H9 (cell line): Measurements from ENCODE around the gene TRPM4. TPM values are rescaled to one million over a fixed set of nuclear protein-coding genes. Genes with fewer than 3 reads are reported as not detected.

Experiments
- DNase-seq: peaks from one replicate; pipeline ENCODE4 v3.0.0-alpha.2; 2017
- H2AFZ ChIP-seq: one replicate; pipeline ENCODE4 v1.6.1; 2013; ENCODE audit warnings: mild to moderate bottlenecking, low read length, control low read depth, moderate library complexity
- H2AK5ac ChIP-seq: 2 replicates; pipeline ENCODE4 v1.6.1; 2013; ENCODE audit warnings: low read length, control low read depth, mixed read lengths; ENCODE audit not compliant: insufficient read length
- H2BK120ac ChIP-seq: one replicate; pipeline ENCODE4 v1.6.1; 2013; ENCODE audit warnings: low read depth, mild to moderate bottlenecking, low read length, control low read depth, inconsistent platforms; ENCODE audit not compliant: poor library complexity, severe bottlenecking
- H2BK12ac ChIP-seq: 2 replicates; pipeline ENCODE4 v1.6.1; 2013; ENCODE audit warnings: low read length, control low read depth, mixed read lengths, low read depth; ENCODE audit not compliant: insufficient read length
- H2BK15ac ChIP-seq: 2 replicates; pipeline ENCODE4 v1.6.1; 2013; ENCODE audit warnings: low read depth, low read length, control low read depth
- H2BK20ac ChIP-seq: one replicate; pipeline ENCODE4 v1.6.1; 2013; ENCODE audit warnings: low read depth, mild to moderate bottlenecking, low read length, control low read depth, inconsistent platforms; ENCODE audit not compliant: poor library complexity, severe bottlenecking
- H2BK5ac ChIP-seq: 2 replicates; pipeline ENCODE4 v1.6.1; 2013; ENCODE audit warnings: low read length, control low read depth, mixed read lengths; ENCODE audit not compliant: insufficient read length
- H3K14ac ChIP-seq: 2 replicates; pipeline ENCODE4 v1.6.1; 2013; ENCODE audit warnings: low read length, control low read depth; ENCODE audit not compliant: insufficient read depth
- H3K18ac ChIP-seq: 2 replicates; pipeline ENCODE4 v1.6.1; 2013; ENCODE audit warnings: low read depth, mild to moderate bottlenecking, mixed read lengths, low read length, control low read depth; ENCODE audit not compliant: insufficient read length
- H3K23ac ChIP-seq: 2 replicates; pipeline ENCODE4 v1.6.1; 2013; ENCODE audit warnings: low read length, control low read depth, mixed read lengths, low read depth; ENCODE audit not compliant: insufficient read length
- H3K23me2 ChIP-seq: 2 replicates; pipeline ENCODE4 v1.6.1; 2013; ENCODE audit warnings: low read depth, mild to moderate bottlenecking, mixed read lengths, low read length, control low read depth; ENCODE audit not compliant: insufficient read length, poor library complexity, severe bottlenecking
- H3K27ac ChIP-seq: 2 replicates; pipeline ENCODE4 v1.5.1; 2013; ENCODE audit warnings: low read length, control low read depth, mixed read lengths, low read depth; ENCODE audit not compliant: insufficient read length
- H3K27me3 ChIP-seq: 2 replicates; pipeline ENCODE4 v1.6.1; 2013; ENCODE audit warnings: low read length, control low read depth, inconsistent platforms; ENCODE audit not compliant: insufficient read depth
- H3K4ac ChIP-seq: 2 replicates; pipeline ENCODE4 v1.6.1; 2013; ENCODE audit warnings: low read depth, mild to moderate bottlenecking, control low read depth, inconsistent platforms, low read length, moderate library complexity
- H3K4me1 ChIP-seq: 2 replicates; pipeline ENCODE4 v1.6.1; 2013; ENCODE audit warnings: low read length, control low read depth, inconsistent platforms; ENCODE audit not compliant: insufficient read depth
- H3K4me2 ChIP-seq: 2 replicates; pipeline ENCODE4 v1.6.1; 2013; ENCODE audit warnings: low read length, control low read depth, mixed read lengths; ENCODE audit not compliant: insufficient read length, insufficient read depth
- H3K56ac ChIP-seq: 2 replicates; pipeline ENCODE4 v1.6.1; 2013; ENCODE audit warnings: low read depth, mild to moderate bottlenecking, mixed read lengths, low read length, control low read depth; ENCODE audit not compliant: insufficient read length
- H3K79me1 ChIP-seq: 2 replicates; pipeline ENCODE4 v1.6.1; 2013; ENCODE audit warnings: low read depth, mild to moderate bottlenecking, moderate library complexity, low read length, control low read depth, inconsistent platforms; ENCODE audit not compliant: insufficient read depth, poor library complexity, severe bottlenecking
- H3K79me2 ChIP-seq: 2 replicates; pipeline ENCODE4 v1.6.1; 2013; ENCODE audit warnings: low read length, control low read depth, inconsistent platforms; ENCODE audit not compliant: insufficient read depth
- H3K9ac ChIP-seq: 2 replicates; pipeline ENCODE4 v1.6.1; 2013; ENCODE audit warnings: low read length, control low read depth, mixed read lengths; ENCODE audit not compliant: insufficient read length; ENCODE audit errors: extremely low read depth
- H3K9me3 ChIP-seq: one replicate; pipeline ENCODE4 v1.6.1; 2013; ENCODE audit warnings: low read depth, low read length, inconsistent platforms; ENCODE audit not compliant: control insufficient read depth
- H3T11ph ChIP-seq: one replicate; pipeline ENCODE4 v1.6.1; 2013; ENCODE audit warnings: mild to moderate bottlenecking, low read length, control low read depth, inconsistent platforms
- H4K20me1 ChIP-seq: one replicate; pipeline ENCODE4 v1.6.1; 2013; ENCODE audit not compliant: control insufficient read depth, insufficient read length, insufficient read depth
- H4K5ac ChIP-seq: 2 replicates; pipeline ENCODE4 v1.6.1; 2013; ENCODE audit warnings: low read depth, mild to moderate bottlenecking, mixed read lengths, low read length, control low read depth; ENCODE audit not compliant: insufficient read length
- H4K8ac ChIP-seq: replicated peaks from 2 replicates; pipeline ENCODE4 v1.6.1; 2013; ENCODE audit warnings: low read length, control low read depth, mixed read lengths, low read depth; ENCODE audit not compliant: insufficient read length
- H4K91ac ChIP-seq: 2 replicates; pipeline ENCODE4 v1.6.1; 2013; ENCODE audit warnings: low read depth, mild to moderate bottlenecking, moderate library complexity, mixed read lengths, low read length, control low read depth; ENCODE audit not compliant: insufficient read length
- H3K27ac Mint-ChIP-seq, 3 experiments: 2 replicates in 2 of 3; 3 replicates in 1 of 3; pipeline ENCODE4 v1.8.0; 2020 to 2021; ENCODE audit warnings: mixed read lengths in 3 of 3, mild to moderate bottlenecking in 1 of 3, moderate library complexity in 1 of 3
- H3K27me3 Mint-ChIP-seq: 2 replicates; pipeline ENCODE4 v1.8.0; 2021; ENCODE audit warnings: low read depth, mild to moderate bottlenecking, moderate library complexity, mixed read lengths
- H3K36me3 Mint-ChIP-seq, 3 experiments: 2 replicates in 2 of 3; 3 replicates in 1 of 3; pipeline ENCODE4 v1.8.0; 2020 to 2021; ENCODE audit warnings: low read depth in 3 of 3, mixed read lengths in 3 of 3; ENCODE audit not compliant: insufficient read depth in 1 of 3
- H3K4me1 Mint-ChIP-seq, 2 experiments: 2 replicates each; pipeline ENCODE4 v1.8.0; 2020; ENCODE audit warnings: mixed read lengths in 2 of 2
- H3K4me3 Mint-ChIP-seq, 2 experiments: 2 replicates in 1 of 2; 3 replicates in 1 of 2; pipeline ENCODE4 v1.8.0; 2020 to 2021; ENCODE audit warnings: mild to moderate bottlenecking in 2 of 2, mixed read lengths in 2 of 2, moderate library complexity in 1 of 2
- H3K9me3 Mint-ChIP-seq, 2 experiments: 2 replicates in 1 of 2; 3 replicates in 1 of 2; pipeline ENCODE4 v1.8.0; 2020; ENCODE audit warnings: mild to moderate bottlenecking in 2 of 2, mixed read lengths in 2 of 2, moderate library complexity in 1 of 2
- CTCF ChIP-seq: fragments of 200-600 bp; sonication (generic); conservative IDR thresholded peaks from 3 replicates; pipeline ENCODE4 v1.8.0; 2021; ENCODE audit warnings: antibody characterized with exemption, mild to moderate bottlenecking
- WGBS: extraction: QIAGEN DNeasy Blood & Tissue Kit; methylation state at CpG from one replicate; pipeline ENCODE4 v1.1.7; 2013; ENCODE audit warnings: missing lambda C conversion rate, low lambda C conversion rate, mixed read lengths; ENCODE audit not compliant: insufficient read length; ENCODE audit errors: extremely low coverage; 5-methylcytosine and 5-hydroxymethylcytosine counted together
- total RNA-seq: library from RNA; stranded (reverse); gene quantifications from 2 replicates; pipeline ENCODE4 v1.2.1, GENCODE V29; 2021

The TRPM4 gene
- total RNA-seq, 1 experiment from 2014 or later: 6.9 TPM

GRCh38 chr19:49247676-49248075 is 90.1 kb downstream of the TRPM4 start:
- H3K27ac Mint-ChIP-seq: no peak overlapping the region
- H2BK12ac ChIP-seq: no peak overlapping the region
- no peak overlapping the region for H4K5ac ChIP-seq
- H3K23ac ChIP-seq: no peak overlapping the region
- no peak overlapping the region for H2AFZ ChIP-seq
- H2BK120ac ChIP-seq: no peak overlapping the region
- no peaks in the 10 kb centered on the region for H3K79me1 ChIP-seq
- H2AK5ac ChIP-seq: no peak overlapping the region
- peaks cover 19% of the 10 kb centered on the region for H3K27me3 Mint-ChIP-seq
- H3K9ac ChIP-seq: no peak overlapping the region
- no peak overlapping the region for H3K56ac ChIP-seq
- H3K4me2 ChIP-seq: no peak overlapping the region
- H3K9me3 ChIP-seq: no peaks in the 10 kb centered on the region
- H4K8ac ChIP-seq: no peak overlapping the region
- no peaks in the 10 kb centered on the region for H3K23me2 ChIP-seq
- no peaks in the 10 kb centered on the region for H3K27me3 ChIP-seq
- H2BK5ac ChIP-seq: no peak overlapping the region
- no peak for DNase-seq
- H3K27ac ChIP-seq: no peak overlapping the region
- no peak overlapping the region for H2BK20ac ChIP-seq
- peaks cover 0 to 11% of the 10 kb centered on the region in 2 experiments; a peak in 2 of 4 replicates for H3K4me1 Mint-ChIP-seq
- H3K79me2 ChIP-seq: no peaks in the 10 kb centered on the region
- H3K14ac ChIP-seq: no peak overlapping the region
- TF ChIP-seq CTCF: no peak
- H3K4me1 ChIP-seq: no peaks in the 10 kb centered on the region
- H3K4me3 Mint-ChIP-seq: no peak overlapping the region
- WGBS: no CpG with 5 or more reads among the region's 2 CpGs
- no peak overlapping the region for H3T11ph ChIP-seq
- H4K20me1 ChIP-seq: no peaks in the 10 kb centered on the region
- H4K91ac ChIP-seq: no peak overlapping the region
- no peak overlapping the region for H3K18ac ChIP-seq
- peaks cover 0 to 5% (median 0%) of the 10 kb centered on the region in 3 experiments; a peak in 2 of 7 replicates for H3K36me3 Mint-ChIP-seq
- H3K4ac ChIP-seq: no peak overlapping the region
- H2BK15ac ChIP-seq: no peak overlapping the region
- peaks cover 6 to 7% of the 10 kb centered on the region in 2 experiments; a peak in 4 of 5 replicates for H3K9me3 Mint-ChIP-seq
